HG03521 (cell line): ENCODE measurements around the gene ALLC.
"Not testable (repeated sequence)": the region's sequence is repeated elsewhere in the genome, so short reads cannot be mapped to it uniquely, and the experiment has no call there.

ENCODE experiments used
- ATAC-seq: cut with Tn5 transposase; IDR thresholded peaks from one replicate; pipeline ENCODE4 v1.9.1; 2021; ENCODE audit warnings: mild to moderate bottlenecking, moderate library complexity; ENCODE audit not compliant: unreplicated experiment

ALLC gene

GRCh38 chr2:3657881-3658280 lies at the start of gene ALLC:
Gene ALLC (plus strand): TSS chr2:3658200. CDS start chr2:3671158, 12,958 bp downstream.
- no peak for ATAC-seq

GRCh38 chr2:3608373-3609278 lies 49.4 kb upstream of the ALLC start:
- no peak for ATAC-seq

- ATAC-seq: not testable (repeated sequence)
These were observed 48.7 kb upstream of the ALLC start for GRCh38 chr2:3609279-3609673.

GRCh38 chr2:3610415-3610814 lies 47.6 kb upstream of the ALLC start:
- ATAC-seq: no peak

DNA sequence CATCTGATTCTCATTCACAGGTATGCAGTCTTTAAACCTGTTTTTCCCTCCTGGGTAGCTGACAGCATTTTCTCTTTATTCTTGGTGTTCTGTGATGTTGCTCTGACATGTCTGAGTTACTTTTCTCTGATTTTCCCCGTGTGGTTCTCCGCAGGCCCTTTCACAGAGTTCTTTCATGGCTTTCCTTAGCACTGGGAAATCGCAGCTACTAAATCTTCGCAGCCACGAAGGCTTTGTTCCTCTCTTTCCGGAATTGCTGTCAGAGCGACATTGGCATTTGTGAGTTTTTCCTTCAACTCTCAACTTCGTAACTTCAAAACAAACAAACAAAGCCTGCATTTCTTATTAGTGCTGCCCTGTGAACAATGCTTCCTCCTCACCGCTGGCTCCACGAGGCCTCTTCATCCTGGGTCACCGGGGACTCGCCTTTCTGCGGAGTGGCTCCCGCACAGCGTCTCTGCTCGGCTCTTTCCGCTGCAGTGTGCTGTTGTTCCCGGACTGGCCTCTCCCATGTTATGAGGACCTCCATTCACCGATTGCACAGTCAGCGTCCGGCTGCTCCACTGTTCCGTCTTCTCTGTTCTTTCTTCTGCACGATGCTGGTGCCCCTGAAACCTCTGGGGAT lies 47.0 kb upstream of the ALLC start:
- no peak for ATAC-seq

- no peak for ATAC-seq
These were observed 46.4 kb upstream of the ALLC start for GRCh38 chr2:3611589-3611988.

DNA sequence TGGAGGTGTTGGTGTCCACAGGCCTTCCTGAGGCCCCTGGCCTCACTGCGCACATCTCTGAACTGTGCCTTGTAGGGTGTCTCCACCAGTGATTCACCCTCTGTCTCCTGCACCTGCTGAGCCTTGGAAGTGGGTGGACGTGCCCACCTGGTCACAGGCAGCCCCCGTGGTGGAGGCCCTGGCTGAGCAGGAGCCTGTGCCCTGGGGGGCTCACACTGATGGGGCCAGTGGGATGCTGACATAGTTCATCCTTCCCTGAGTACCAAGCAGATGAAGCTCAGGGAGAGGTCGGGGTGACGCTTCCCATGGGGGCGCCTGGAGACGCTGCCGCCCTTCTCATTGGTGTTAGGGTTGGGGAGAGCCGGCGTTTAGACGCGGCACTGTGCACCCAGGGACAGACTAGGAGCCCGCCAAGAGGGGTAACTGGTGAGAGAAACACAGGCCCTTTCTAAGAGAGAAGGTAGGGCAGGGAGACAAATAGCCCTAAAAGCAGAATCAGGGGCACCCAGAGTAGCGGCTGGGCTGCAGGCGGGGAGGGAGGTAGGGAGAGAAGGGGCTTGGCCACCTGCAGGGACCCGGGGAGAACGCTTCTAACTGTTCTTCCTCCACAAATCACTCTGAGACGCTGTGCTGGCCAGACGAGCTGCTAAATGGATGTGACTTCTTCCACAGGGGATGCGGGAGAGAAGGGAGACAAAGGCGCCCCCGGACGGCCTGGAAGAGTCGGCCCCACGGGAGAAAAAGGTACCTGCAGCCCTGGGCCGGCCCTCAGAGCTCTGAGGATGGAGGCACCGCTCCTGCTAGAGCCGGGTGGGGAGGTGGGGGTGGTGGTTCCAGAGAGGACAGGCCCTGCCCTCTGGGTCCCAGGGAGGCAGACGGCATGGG lies 45.1 kb upstream of the ALLC start:
- no peak for ATAC-seq

DNA sequence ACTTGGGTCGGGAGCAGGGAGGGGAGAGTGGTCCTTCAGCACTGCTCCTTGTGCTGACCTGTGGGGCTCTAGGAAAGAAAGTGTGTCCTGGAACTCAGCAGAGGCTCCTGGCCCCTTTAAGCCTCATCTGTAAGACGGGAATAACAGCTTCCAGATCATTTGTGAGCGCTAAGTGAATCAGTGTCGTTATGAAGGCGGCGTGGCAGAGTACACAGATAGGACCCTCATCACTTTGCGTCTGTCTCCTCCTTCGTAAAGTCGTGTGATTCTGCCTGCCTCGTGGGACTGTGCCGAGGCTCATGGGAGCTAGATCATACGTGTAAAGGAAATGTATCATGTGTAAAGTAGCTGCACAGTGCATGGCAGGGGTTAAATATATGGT lies 44.5 kb upstream of the ALLC start:
- no peak for ATAC-seq

DNA sequence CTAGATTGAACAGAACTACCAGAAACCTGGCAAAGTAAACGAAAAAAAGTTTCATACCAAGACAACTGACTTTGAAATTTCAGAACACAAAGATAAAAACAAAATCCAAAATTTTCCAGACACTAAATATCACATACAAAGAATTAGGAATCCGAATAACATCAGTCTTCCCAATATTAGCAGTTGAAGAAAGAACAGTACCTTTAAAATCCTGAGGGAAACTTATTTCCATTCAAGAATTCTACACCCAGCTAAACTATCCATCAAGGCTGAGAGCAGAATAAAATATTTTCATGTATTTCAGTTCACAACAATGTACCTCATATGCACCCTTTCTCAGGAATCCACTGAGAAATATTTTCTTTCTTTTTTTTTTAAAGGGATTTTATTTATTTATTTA lies 43.3 kb upstream of the ALLC start:
- ATAC-seq: not testable (repeated sequence)

GRCh38 chr2:3615541-3616200 lies 42.3 kb upstream of the ALLC start:
- ATAC-seq: not testable (repeated sequence)

DNA sequence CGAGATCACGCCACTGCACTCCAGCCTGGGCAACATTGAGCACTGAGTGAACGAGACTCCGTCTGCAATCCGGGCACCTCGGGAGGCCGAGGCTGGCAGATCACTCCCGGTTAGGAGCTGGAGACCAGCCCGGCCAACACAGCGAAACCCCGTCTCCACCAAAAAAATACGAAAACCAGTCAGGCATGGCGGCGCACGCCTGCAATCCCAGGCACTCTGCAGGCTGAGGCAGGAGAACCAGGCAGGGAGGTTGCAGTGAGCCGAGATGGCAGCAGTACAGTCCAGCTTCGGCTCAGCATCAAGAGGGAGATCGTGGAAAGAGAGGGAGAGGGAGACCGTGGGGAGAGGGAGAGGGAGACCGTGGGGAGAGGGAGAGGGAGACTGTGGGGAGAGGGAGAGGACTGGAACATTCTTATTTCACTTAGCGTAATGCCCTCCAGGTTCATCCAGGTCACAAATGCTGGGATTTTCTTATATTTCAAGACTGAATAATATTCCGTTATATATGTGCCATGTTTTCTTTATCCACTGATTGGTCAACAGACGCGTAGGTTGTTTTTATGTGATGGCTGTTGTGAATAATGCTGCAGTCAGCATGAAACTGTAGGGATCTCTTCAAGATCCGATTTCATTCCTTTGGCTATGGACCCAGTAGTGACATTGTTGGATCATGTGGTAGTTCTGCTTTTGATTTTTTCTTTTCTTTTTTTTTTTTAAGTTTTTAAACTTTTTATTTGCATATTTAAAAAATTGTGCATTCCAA lies 41.4 kb upstream of the ALLC start:
- ATAC-seq: not testable (repeated sequence)

DNA sequence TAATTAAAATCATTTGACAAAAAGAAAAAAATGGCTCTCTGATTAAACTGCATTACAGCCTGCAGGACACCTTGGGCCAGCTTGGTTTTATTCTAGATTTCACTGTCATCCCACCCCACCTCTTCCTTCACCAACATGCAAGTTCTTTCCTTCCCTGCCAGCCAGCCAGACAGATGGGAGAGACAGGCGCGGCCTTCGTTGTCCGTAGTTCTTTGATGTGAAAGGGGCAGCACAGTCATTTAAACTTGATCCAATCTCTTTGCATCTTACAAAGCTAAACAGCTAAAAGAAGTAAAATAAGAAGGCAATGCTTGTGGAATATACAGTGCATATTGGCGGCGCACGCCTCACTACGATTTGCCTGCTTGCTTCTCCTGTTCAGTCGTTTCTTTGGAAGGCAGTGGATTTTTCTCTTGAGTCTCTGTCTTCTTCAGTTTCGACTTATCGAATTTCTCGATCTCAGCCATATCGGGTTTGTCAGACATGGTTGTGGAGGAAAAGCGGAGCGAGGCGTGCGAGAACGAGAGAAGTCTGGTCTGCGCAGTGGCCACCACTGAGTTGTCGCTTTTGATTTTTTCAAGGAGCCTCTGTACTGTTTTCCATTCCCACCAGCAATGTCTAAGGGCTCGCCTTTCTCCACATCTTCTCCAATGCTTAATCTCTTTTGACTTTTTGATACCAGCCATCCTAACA lies 40.7 kb upstream of the ALLC start:
- no peak for ATAC-seq

- ATAC-seq: no peak
These were observed 39.6 kb upstream of the ALLC start for GRCh38 chr2:3618367-3618766.

DNA sequence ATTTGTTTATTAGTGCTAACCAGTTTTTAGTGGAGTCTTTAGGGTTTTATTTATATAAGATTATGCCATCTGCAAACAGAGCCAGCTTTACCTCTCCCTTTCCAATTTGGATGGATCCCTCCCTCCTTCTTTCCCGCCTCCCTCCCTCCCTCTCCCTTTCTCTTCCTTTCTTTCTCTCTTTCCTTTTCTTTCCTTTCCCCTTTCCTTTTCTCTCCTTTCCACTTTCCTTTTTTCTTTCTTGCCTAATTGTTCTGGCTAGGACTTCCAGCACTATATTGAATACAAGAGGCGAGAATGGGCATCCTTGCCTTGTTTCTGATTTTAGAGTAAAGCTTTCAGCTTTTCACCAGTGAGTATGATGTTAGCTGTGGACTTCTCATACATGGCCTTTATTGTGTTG lies 39.0 kb upstream of the ALLC start:
- no peak for ATAC-seq

GRCh38 chr2:3619661-3620060 lies 38.3 kb upstream of the ALLC start:
- not testable (repeated sequence) for ATAC-seq

- no peak for ATAC-seq
These were observed 37.2 kb upstream of the ALLC start for GRCh38 chr2:3620834-3621233.

DNA sequence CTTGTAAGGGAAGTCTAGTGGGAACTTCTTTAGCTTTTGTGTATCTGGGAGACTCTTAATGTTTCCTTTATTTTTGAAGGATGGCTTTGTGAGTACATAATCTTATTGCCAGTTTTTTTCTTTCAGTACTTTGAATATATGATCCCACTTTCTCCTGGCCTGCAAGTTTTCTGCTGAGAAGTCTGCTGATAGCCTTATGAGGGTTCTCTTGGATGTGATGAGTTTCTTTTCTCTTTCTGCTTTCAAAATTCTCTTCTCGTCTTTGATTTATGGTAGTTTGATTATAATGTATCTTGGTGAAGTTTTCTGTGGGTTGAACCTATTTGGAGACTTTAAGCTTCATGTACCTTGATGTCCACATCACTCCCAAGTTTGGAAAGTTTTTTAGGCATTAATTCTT lies 35.0 kb upstream of the ALLC start:
- no peak for ATAC-seq

- no peak for ATAC-seq
These were observed 33.8 kb upstream of the ALLC start for GRCh38 chr2:3624059-3624794.

DNA sequence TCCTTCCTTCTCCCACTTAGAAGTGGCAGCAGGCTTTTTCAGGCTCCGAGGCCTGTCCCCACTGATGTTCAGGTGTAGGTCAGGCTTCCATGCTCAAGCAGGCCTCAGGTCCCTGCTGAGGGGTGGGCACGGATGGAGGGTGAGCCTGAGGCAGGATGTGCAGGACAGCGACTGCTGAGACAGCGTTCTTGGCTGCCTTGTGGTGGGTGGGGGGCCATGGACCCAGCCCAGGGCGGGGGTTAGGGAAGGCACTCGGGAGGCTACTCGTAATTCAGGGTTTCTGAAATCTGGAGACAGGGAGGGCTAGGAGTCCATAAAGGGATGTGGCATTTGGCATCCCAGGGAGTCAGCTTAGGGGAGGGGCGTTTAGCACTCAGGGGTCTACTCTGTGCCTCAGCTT lies 32.8 kb upstream of the ALLC start:
- ATAC-seq: no peak
